ENCODE data around the gene FAM227A.

The FAM227A gene

GRCh38 chr22:38638728-38639127 lies 17.5 kb downstream of the FAM227A start:
- H3K27ac ChIP-seq = no peak overlapping the region
- TF ChIP-seq CTCF (conservative IDR thresholded peaks at IDR 0.05) (no peak), ZFX (IDR thresholded peaks at IDR 0.05) (no peak)

GRCh38 chr22:38638216-38638615 lies 18.0 kb downstream of the FAM227A start:
- TF ChIP-seq CTCF (conservative IDR thresholded peaks at IDR 0.05) (no peak), ZFX (IDR thresholded peaks at IDR 0.05) (no peak)
- no peak overlapping the region for H3K27ac ChIP-seq

GRCh38 chr22:38632528-38632927 lies 23.7 kb downstream of the FAM227A start:
- TF ChIP-seq ZFX (IDR thresholded peaks at IDR 0.05) (no peak), CTCF (conservative IDR thresholded peaks at IDR 0.05) (no peak)
- H3K27ac ChIP-seq = no peak overlapping the region

GRCh38 chr22:38631724-38632123 lies 24.5 kb downstream of the FAM227A start:
- no peak overlapping the region for H3K27ac ChIP-seq
- TF ChIP-seq ZFX (IDR thresholded peaks at IDR 0.05) (no peak), CTCF (conservative IDR thresholded peaks at IDR 0.05) (no peak)

- no peak for TF ChIP-seq CTCF (conservative IDR thresholded peaks at IDR 0.05)
- no peak for TF ChIP-seq ZFX (IDR thresholded peaks at IDR 0.05)
- H3K27ac ChIP-seq = no peak overlapping the region
Observed at GRCh38 chr22:38629108-38629507, 27.1 kb downstream of the FAM227A start.

GRCh38 chr22:38628444-38628843 lies 27.7 kb downstream of the FAM227A start:
- H3K27ac ChIP-seq = no peak overlapping the region
- TF ChIP-seq CTCF (conservative IDR thresholded peaks at IDR 0.05) (no peak), ZFX (IDR thresholded peaks at IDR 0.05) (no peak)

GRCh38 chr22:38623351-38623750 lies 32.8 kb downstream of the FAM227A start:
- TF ChIP-seq ZFX (IDR thresholded peaks at IDR 0.05) = no peak
- TF ChIP-seq CTCF (conservative IDR thresholded peaks at IDR 0.05) = no peak
- H3K27ac ChIP-seq = no peak overlapping the region

Data from C4-2B (cell line).